GM21515 (cell line): ENCODE measurements around the gene YIF1A.

Experiments used
- ATAC-seq: cut with Tn5 transposase; IDR thresholded peaks from one replicate; pipeline ENCODE4 v1.9.1; 2021; ENCODE audit not compliant: unreplicated experiment

YIF1A gene, protein sequence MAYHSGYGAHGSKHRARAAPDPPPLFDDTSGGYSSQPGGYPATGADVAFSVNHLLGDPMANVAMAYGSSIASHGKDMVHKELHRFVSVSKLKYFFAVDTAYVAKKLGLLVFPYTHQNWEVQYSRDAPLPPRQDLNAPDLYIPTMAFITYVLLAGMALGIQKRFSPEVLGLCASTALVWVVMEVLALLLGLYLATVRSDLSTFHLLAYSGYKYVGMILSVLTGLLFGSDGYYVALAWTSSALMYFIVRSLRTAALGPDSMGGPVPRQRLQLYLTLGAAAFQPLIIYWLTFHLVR

DNA sequence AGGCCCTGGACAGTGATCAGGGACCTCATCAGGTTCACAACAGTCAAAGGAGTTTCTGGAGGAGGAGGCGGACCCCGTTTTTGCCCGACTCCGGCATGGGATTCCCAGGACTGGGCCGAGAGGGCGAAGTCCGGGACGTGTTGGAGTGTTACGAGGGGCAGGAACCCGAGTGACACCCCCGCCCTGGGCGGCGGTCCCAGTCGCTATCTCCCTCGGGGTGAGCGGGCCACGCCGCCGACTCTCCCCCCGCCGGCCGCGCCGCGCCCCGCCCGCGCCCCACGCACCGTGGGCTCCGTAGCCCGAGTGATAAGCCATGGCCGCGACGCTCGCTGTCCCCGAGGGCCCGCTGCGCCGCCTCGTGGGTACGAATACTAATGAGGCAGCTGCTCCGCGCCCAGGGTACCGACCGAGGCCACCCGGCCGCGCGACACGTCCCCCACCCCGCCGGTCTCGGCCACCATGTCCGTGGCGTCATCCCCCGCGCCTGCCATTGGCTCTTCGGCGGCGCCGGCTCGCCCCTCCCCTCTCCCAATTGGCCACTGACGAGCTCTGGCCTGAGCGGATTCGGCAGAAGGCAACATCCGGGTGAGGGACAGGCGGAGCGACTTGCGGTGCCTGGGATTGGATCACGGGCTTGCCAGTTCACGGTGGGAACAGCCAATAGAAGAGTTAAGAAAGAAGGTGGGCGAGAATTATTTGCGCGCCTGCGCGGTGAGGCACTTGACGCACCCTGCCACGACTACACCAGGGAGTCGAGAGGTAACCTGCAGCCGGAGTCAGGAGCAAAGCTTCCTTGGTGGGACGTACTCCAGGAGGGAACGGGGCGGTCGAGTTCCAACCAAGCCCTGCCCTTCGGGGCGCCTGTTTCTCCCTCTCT lies at the start of gene YIF1A:
YIF1A (minus strand) TSS at position 473 of the 877 bp plus-strand sequence; CDS start at position 315, 158 bp downstream.
- peak; percentile 86 for ATAC-seq

DNA sequence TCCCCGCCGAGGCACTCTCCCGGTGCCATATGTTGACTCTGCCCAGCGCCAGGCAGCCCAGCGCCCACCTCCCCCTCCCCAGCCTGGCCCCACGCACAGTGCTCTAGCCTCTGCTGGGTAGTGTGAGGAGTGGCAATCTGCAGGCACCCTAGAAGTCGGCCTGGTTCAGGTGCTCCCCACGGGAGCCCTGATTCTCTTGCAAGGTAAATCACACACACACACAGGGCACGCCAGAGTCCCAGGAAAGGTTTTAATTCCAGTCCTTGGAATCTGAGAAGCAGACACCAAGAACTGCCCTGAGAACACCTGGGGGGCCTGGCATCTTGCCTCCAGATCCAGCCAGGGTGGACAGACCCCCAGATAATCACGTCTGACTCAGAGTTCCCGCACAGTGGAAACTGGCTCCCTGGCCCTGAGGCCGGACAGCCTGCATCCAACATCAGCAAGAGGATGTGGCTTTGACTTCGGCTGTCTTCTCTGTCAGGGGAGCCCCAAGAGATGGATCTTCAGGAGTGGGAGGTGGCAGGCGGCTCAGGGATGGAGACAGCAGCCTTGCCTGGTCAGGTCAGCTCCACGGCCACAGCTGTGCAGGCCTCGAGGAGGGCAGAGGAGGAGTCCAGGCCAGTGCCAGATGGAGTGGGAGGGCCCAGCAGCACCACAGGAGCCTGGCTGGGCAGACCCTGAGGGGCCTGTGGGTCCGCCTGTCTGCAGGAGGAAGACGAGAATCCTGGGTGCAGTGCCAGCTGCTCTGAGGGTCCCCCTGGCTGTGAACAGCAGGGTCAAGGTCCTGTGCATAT lies 48.4 kb upstream of the YIF1A start:
- no peak for ATAC-seq

DNA sequence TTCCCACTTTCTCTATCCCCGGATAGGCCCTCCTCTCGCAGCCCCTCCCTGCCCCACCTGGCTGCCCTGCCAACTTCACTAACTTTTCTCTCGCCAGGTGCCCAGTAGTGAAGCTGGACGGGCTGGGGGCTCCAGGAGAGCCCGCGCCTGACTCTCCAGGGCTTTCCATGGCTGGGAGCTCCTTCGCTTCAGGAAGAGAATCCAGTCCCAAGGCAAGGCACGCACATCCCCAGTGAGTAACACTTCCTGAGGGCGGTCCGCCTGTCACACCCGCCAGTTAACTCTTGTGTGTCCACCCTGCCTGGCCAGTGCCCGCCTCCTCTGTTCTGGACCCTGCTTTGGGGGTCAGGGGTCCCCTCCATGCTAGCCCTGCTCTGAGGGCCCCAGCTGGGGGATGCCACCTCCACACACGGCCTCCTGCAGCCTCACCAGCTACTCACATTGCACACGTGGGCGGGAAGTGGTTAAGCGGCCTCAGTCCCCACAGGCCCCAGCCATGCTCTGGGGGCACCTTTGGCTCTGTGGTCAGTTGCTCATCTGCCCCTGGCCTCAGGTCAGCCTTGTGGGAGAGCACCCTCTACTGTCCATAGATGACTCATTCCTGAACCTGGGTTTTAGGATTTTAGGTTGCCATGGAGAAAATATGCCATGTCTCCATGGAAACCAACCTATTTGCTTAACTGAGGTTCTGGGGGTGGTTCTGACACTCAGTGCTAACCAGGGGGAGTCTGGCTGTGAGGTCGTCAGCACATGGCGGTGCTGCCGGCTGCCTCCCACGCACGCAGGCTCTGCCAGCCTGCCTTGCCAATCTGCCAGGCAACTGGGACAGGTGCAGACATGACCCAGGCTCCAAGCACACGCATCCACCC lies 47.5 kb upstream of the YIF1A start, which contains the start of gene RIN1:
RIN1 (minus strand) TSS at position 201 of the 869 bp plus-strand sequence; CDS start at position 169, 32 bp downstream.
- no peak for ATAC-seq

DNA sequence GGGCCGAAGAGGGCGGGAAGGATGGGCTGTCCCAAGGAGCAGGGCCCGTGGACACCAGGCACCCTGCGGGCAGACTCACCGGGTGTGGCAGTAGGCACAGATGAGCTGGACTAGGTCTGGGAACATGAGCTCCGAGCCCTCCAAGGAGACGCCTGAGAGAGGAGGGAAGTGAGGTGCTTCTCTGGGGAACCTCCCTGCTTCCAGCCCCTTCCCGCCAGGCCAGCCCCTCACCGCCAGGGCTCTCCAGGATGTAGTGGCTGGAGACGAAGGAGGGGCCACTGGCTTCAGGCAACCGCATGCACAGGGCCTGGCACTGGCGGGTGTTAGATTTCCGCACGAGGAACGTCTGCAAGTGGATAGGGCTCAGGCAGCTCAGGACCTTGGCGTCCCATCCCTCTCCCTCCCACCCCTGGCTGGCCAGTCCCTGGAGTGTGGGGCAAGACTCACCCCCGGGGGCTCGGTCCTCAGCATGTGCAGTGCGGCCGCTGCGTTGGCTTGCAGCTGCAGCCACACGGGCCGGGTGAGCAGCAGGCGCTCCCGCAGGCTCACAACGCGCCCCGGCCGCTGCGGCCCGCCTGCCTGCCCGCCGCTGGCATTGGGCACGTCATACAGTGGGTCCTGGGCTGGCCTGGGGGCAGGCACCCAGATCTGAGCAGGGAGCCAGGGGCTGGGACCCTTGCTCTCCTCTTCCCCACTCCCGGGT lies 46.7 kb upstream of the YIF1A start:
- no peak for ATAC-seq

DNA sequence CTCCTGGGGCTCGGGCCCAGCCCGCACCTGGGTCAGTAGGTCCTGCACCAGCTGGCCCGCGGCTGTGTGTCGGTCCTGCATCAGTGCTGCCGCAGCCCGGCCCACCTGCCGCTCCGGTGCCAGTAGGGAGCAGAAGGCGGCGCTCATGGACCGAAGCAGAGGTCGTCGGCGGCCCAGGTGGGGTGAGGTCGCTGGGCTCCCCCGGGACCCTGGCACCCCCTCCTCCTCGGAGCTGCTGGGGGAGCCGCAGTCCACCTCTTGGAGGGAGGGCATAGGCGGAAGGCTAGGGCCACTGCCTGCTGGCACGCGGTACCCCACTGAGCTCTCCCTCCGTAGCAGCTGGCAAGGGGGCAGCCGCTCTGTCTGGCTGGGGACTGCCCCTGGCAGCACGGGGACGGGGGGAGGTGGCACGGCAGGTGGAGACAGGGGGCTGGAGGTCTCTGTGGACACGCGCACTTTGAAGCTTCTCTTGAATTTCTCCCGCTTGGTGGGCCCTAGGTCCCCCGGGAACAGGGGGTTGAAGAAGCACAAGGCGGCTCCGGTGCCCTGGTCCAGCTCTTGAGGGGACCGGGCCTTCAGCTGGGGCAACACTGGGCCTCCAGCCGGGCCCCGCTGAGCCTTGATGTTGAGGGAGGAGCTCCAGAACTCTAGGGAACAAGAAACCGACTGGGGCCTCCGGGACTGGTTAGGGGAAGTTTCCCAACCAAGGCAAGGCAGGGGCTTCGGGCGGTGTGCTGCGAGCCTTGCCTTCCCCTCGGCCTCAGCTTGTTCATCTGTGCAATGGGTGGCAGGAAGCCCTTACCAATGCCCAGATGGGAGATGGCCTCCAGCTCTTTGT lies 45.9 kb upstream of the YIF1A start:
- ATAC-seq, result no peak

DNA sequence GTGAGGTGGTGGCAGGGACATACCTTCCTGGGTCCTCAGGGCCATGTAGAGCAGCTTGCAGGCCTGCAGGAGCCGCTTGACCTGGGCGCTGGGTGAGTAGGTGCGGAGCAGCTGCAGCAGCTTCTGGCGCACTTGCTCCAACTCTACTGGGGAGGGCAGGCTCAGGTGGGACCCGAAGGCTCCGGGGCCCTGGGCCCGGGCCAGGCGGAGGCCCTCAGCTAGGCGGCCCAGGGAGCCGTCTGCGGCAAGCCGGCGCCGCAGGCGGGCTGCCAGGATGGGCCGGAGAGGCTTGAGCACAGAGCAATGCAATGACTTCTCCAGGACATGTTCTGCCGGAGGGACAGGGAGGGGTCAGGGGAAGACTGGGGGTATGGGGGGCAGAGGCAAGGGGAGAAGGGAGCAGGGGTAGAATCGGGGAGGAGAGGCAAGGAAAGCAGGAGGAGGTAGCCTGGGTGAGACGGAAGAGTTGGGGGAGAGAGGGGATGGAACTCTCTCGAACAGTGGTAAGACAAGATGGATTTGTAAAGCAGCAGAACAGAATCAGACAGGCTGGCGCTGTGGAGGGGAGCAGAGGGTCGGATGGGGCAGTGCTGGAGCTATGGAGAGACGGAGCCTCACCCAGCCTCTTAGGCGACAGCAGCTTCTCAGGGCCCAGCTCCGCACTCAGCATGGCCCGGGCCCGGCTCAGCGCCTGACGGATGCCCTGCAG lies 45.1 kb upstream of the YIF1A start:
- no peak for ATAC-seq

DNA sequence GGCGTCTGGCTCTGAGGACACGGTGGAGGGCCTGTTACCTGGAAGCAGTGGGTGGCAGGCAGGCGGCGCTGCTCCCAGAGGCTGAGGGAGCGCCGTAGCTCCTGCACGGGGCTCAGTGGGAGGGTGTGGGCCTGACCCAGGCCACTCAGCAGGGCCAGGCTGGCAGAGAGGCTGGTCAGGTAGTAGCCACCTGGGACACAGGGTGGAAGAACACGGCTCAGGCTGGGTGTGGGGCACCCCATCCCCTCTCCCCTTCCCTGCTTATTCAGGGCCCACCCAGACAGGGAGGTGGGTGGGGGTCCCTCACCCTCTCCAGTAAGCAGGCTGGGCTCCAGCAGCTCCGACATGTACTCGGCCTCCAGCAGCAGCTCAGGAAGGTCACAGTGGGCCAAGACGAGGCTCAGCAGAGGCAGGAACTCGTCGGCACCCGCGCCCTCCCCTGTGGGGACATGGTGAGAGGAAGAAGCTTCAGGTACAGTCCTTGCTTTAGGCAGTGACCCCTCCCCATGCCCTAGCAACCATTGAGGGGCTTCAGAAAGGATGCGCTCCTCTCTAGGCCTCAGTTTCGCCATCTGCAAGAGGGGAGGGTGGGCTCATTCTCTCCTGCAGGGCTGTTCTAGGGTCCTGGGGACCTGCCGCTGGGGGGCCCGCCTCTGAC lies 44.4 kb upstream of the YIF1A start:
- no peak for ATAC-seq

DNA sequence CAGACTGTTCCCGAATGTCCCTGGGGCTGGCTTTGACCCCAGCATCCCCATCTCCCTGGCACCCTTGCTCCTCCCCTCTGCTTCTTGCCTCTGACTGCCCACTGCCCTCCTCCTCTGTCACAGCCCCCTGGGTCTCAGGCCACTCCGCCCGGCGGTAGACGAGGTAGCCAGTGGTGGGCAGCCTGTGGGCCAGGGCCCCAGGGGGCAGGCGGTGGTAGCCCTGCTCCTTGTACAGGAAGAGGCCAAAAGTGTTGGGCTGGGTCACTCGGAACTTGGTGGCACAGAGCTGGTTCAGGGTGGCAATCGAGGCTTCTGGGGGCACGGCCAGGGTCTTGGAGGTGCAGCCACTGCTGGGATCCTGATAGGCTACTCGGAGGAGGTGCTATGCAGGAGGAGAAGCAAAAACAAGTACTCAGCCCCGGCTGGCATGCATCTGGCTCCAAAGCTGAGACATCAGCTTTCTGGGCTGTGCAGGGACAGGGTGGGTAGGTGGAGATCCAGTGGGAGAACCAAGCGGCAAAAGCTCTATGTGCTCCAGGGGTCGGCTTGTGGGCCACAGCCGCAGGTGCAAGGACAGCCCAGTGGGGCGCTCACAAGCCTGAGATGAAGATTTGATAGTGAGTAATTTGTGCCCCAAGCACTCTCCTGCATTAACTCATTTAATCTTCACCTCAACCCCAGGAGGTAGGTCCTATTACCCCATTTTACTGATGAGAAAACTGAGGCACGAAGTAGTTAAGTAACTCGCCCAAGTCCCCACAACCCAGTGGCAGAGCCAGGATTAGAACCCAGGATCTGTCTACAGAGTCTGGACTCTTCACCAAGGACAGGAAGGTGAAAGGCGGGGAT lies 43.7 kb upstream of the YIF1A start:
- ATAC-seq, result no peak

DNA sequence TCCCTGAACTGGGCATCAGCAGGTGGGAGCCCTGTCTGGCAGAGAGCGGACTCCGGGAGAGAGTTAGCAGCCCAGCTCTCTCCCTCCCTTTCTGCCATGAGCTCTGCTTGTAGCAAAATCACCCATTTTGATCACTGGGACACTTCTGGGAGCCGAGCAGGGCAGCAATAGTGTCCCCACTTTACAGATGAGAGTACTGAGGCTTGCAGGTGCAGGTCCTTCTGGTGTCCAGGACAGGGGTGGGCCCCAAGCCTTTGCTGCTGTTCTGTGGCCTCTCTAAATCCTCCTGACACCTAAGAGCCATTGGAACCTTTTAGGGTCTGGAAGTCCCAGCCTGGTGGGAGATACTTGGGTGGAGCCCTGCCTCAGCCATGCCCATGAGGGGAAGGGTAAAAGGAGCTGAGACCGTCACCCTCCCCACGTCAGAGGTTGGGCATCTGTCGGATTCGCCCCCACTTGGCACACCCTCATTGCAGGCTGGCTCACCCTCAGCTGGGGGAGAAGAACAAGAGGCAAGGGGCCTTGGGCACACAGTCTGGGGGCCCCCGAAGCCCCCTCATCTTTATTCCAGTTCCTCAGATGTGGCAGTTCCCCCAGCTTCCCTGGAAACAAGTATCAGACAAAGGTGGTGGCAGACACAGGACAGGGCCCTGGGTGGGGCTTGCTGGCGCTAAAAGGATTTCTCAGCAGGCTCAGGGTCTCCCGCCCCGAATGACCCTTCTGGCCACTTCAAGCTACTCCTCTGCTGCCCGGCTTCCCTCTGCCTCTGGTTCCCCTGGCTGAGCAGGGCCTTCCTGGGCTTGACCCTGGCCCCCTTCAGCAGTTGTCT lies 42.8 kb upstream of the YIF1A start:
- ATAC-seq, result no peak

DNA sequence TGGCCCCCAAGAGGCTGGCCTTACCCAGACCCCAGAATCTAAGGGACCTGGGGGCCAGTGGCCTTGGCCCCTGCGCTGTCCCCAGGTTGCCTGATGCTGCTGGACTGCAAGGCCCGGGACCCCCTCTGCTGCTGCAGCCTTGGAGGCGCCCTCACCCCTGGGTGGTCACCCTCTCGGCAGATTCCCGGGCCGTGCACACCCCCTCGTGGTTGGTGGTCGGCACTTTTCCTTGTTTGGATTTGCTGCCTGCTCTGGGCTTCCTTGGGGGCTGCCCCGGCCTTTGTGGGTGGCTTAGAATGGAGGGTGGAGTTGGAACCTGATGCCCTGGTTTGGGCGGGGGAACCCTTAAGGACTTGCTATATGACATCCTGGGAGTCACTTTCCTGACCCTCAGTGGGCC lies 42.0 kb upstream of the YIF1A start:
- no peak for ATAC-seq

DNA sequence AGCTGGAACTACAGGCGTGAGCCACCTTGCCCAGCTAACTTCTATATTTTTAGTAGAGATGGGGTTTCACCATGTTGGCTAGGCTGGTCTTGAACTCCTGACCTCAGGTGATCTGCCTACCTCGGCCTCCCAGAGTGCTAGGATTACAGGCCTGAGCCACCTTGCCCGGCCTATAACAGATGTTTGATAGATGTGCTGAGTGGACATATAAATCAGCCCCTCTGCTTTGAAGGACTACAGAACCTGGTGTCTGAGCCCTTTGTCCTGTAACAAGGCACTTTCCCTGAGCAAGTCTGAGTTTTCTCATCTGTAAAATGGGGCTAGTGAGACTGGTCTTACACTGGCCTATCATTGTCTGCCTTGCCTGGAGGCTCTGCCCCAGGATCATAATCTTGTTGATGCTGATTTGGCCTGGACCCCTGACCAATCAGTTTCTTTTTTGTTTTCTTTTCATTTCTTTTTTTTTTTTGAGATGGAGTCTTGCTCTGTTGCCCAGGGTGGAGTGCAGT lies 40.3 kb upstream of the YIF1A start:
- ATAC-seq, result no peak

DNA sequence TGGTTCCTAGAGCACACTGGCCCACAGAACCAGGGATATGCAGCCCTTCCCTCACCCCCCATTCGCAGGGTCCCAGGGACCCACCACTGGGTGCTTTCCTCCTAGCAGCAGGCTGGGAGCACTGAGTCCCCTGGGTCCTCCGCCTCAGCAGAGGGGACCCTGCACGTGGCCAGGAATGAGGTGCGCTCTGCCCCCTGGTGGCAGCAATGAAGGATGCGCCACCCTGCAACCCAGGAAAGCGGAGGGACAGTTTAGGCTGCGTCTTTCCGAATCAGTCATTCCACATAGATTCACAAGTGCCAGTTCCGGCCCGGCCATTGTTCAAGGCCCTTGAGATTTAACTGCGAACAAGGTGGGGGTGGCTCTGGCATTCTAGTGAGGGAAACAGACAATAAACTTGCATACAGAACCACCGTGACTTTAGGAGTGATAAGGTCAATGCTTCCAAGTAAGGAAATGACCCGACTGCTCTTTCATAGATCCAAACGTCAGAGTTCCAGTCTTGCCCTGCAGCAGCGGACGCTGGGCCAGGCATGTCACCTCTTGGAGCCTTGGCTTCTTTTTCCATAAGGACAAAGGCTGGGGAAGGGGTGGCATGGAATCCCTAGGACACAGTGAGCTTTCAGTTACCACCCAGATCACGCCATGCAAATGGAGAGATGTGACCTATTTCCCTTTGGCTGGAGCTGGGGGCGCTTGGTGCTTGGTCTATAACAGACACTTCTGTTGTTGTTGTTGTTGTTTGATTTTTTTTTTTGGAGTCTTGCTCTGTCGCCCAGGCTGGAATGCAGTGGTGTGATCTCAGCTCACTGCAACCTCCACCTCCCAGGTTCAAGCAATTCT lies 39.6 kb upstream of the YIF1A start:
- peak; percentile 53 for ATAC-seq

DNA sequence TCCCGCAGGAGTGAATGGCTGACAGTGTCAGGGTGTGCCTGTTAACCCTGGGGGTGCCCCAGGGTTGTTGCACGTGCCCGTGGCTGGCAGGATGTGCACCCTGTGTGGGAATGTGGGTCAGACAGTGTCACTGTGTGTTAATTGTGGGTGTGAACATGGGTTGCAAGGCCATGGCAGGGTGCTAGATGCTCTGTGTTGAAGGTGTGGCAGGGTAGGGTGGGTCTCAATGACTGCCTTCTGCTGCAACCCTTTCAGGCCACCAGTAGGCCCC lies 39.0 kb upstream of the YIF1A start:
- ATAC-seq, result no peak

DNA sequence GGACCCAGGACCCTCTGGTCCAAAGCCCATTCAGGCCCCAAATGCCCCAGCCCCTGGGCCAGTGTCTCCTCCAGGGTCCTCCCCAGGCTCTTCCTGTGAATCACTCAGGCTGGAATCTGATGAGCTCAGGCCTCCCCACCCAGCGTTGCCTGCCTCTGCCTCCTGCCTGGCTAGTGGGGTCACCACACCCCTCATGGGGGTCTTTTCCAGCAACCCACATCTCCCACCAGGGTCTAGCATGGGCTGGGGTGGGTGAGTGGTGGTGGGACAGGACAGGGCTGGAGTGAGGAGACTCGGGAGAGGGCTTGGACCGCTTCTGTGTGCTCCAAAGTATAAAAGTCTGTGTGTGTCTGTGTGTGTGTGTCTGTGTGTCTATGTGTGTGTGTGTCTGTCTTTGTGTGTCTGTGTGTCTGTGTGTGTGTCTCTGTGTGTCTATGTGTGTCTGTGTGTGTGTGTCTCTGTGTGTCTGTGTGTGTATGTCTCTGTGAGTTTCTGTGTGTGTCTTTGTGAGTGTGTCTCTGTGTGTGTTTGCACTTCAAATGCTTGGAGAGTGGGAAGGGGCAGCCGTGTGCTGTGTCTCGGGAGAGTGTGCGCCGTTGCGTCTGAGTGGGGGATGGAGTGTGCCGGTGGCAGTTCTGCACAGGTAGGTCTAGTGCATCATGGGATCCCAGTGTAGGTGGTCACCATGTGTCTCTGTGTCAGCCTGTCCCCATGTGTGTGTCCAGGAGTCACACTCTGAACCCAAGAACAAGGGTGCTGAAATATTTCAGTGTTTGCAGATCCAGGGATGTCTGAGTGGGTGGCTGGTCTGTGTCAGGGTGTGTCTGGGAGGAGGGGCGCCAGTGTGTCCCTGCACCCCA lies 38.5 kb upstream of the YIF1A start:
- ATAC-seq, result no peak
